ENCODE data around the gene FBLN5.
"Not testable (repeated sequence)": the region's sequence is repeated elsewhere in the genome, so short reads cannot be mapped to it uniquely, and the experiment has no call there.

The FBLN5 gene

DNA sequence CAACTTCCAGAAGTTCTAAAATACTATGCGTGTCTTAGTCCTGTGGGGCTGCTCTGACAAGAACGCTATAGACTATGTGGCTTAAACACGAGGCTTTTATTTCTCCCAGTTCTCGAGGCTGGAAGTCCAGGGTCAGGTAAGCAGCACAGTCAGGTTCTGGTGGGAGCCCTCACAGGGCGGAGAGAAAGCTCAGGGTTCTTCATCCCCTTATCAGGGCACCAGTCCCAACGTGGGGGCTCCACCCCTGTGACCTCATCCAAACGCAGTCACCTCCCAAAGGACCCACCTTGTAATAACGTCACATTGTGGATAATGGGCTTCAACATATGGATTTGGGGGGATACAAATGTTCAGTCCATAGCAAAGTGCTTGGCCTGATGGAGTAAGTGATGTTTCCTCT is 43.0 kb downstream of the FBLN5 start:
- no peak for DNase-seq

DNA sequence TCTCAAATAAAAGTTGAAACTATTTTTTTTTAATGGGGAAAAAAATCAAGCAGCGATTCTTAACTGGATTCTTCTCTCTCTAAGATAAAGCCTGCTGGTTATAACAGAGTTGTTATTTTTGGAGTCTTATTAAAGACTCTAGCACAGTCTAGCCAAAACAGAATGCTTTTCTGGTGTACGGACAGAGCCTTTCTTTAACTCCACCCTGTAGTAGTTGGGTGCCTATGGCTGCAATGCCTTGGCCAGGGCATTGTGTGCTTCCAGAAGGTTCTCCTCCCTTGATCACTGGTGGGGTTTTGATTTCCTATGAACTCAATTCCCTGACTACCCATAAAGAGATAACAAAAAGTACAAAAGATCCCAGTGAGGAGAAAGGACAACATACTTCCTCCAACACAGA is 44.4 kb downstream of the FBLN5 start:
- DNase-seq, result no peak

DNA sequence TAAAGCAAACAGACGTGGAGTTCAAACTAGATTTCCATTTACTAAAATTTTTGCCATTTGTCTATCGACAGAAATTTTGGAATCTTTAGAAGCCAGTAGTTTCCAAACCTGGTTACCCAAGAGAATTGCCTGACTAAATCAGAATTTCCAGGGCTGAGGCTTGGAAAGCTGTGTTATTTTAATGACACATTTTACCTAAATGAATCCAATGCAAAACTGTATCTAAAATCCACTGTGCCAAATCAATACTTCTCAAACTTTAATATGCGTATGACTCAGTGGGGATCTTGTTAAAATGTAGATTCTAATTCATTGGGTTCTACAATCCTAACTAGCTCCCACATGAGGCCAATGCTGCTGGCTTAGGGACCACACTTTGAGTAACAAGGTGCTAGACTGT is 45.2 kb downstream of the FBLN5 start:
- DNase-seq, result no peak

DNA sequence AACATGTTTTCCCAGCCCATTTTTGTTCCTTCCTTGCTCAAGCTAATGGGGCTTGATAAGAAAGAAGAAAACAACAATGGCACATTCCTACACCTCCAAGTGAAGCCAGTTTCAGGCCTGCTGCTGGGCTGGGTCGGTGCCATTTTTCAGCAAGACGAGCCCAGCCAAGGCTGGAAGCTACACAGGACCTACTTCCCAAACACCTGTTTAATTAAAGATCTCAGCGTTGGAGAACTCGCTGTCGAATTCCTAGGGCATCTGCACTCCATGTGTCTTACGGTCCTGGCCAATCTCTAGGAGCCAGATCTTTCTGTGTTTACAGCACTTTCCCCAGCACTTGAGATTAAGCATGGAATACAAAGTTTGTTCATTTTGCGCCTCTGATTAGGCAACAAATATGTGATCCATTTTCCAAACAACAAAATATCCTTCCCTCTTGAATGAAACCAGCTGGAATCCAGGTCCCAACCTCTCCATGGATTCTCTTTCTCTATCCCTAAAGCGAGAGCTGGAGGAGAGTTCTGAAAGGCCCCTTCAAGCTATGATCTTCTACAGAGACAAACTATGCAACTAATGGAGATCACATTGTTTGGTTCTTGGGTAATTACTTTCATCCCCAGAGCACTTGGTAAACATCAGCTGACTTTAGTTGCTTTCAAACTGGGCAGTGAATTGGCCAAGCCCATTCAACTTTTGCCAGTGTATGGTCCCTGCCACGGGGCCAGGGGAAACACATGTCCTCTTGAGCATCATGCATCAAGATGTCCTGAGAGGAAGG is 45.9 kb downstream of the FBLN5 start:
- DNase-seq, result no peak

DNA sequence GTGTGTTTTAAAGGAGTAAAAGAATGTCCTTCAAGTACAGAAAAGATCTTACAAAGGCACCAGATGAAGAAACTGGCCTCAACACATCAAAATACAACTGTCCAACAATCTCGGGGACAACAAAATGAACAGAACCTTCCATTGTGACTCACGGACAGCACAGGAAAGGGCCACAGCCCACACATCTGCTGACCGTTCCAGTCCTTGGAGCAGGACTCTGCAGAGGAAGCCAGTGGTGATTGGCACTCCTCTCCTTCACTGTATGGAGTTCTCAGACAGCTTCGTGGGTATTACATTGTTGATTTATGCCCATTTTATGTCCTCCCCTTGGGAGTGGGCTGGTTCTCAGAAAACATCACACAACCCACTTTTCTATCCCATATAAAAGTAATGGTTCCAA is 47.7 kb downstream of the FBLN5 start:
- DNase-seq, result no peak

DNA sequence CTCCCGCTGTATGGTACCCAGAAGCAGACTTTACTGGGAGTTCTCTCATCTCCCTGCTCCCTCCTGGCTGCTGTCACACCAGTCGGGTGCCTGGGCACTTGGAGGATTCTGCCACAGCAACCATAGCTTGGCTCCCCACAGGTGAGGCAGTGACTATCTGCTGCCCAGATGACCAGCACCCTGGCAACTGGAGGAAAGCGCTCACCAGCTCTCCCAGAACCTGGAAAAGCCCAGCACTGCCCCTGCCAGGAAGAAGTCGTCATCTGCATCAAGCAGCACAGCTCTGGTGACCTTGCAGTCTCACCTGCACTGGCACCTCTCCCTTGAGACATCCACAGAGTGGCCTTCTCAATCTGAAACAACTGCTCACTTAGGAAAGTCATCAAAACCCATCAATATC is 48.3 kb downstream of the FBLN5 start:
- no peak for DNase-seq

DNA sequence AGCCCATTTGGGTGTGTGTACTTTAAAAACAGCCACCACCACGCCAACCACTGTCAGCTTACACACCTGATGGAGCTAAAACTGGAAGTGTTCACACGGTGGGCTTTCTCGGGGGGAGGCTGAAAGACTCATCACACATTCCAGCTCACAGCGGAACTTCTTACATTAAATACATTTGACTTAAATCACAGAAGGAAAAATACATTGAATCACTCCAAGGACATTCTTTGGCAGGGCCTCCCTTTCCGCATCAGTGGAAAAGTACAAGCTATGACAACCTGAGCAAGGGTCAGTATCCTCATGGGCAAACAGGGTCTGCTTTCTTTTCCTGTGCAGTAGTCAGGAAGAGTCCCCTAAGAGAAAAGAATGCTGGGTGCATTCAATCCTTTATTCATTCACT is 49.1 kb downstream of the FBLN5 start:
- DNase-seq, result no peak

DNA sequence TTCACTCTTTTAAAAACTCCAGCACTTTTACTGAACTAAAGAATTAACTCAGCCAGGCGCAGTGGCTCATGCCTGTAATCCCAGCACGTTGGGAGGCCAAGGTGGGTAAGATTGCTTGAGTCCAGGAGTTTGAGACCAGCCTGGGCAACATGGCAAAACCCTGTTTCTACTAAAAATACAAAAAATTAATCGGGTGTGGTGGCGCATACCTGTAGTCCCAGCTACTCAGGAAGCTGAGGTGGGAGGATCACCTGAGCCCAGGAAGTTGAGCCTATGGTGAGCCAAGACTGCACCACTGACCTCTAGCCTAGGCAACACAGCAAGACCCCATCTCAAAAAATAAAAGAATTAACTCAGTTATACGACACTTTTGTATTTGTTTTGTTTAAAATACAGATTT is 49.8 kb downstream of the FBLN5 start:
- not testable (repeated sequence) for DNase-seq

DNA sequence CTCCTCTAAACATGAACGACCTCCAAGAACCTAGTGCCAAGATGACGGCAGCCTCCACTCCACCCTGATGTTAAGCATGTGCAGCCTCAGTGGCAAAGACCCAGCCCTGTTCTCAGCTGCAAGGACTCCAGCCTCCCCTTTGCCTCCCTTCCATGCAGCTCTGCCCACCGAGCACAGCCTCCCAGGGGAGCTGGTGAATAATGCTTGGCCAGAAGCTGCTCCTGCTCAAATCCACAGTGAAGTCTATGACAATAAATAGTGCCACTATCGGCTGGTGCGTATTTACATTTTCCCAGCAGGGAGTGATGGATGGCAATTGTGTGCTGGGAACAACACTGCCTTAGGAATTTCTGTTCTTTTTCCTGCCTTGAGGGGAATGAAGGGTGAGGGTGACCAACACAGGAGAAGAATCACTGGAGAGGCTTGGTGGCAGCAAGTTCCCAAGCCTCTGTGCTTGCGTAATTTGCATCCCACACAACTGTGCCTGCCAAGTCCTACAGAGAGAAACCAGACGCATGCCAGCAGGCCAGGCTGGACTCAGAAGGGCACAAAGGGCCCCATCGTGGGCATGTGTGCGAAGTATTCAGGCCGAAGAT is 50.3 kb downstream of the FBLN5 start:
- DNase-seq, result no peak

DNA sequence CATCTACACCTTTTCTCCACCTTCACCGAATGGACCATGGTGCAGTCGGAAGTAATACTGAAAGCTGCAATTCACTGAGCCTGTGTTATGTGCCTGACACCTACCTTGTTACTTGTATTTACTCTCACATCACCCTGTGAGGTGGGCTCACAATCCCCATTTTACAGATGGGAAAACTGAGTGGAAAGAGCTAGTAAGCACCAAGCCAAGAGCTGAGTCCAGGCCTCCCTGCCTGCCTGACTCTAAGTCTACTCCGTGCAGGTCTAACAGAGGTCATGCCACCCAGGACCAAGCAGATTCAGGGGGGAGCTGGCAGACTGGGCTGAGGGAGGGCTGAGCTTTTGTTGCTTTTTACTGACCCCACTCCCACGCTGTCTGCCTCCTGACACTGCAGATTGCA is 51.1 kb downstream of the FBLN5 start:
- no peak for DNase-seq

DNA sequence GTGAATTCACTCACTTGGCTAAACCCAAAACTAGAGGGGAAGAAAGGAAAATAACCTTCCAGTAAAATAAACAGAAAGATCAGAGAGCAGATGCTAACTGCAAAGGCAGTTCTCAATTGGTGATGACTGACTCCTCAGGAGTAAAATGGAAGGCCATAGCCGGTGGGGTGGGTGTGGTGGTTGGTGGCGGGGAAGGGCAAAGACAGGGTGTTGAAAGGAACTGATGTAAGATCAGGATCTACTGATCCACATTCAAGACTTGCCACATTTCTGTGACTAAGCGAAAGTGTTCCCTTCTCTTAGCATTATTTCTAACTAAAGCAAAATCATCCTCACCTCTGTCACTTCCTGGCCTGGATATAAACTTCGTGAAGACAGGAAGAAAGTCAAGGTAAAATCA is 53.8 kb downstream of the FBLN5 start:
- DNase-seq, result peak; percentile 54 to 65

DNA sequence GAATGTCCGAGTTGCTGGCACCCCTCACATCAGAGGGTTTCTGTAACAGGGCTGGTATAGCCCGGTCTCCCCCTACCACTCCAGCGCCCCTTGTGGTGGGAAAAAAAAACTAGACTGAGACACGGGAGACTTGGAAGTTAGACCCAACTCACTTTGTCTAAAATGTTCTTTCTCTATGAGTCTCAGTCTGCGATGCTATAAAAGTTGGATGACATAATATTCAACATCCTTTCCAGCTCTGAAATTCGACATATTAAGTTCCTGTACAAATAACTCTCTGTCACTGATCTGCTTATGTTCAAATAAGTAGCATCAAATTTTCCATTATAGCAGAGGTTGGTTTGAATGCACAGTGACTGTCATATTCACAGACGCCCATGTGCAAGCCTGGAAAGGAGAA is 54.5 kb downstream of the FBLN5 start:
- DNase-seq, result no peak

DNA sequence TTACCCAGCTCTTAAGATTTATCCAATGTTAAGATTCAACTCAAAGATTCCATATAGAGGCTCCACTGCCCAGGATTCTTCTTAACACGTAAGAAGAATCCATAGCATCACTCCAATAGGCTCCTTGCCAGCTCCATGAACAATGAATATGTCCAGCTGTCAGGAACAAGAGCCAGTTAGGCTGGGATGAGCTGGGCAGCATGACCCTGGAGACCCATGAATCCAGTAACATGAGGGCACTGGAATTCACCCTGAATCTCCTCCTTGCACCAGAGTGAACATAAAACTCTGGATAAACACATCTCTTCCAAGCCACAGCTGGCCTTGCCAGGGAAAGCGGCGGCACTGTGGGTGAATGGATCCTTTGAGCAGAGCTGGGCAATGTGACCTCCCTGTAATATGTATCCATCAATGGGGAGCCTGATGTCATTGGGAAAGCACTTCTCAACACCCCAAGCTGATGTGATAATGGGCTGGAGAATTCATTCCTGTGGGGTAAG is 55.7 kb downstream of the FBLN5 start:
- no peak for DNase-seq

DNA sequence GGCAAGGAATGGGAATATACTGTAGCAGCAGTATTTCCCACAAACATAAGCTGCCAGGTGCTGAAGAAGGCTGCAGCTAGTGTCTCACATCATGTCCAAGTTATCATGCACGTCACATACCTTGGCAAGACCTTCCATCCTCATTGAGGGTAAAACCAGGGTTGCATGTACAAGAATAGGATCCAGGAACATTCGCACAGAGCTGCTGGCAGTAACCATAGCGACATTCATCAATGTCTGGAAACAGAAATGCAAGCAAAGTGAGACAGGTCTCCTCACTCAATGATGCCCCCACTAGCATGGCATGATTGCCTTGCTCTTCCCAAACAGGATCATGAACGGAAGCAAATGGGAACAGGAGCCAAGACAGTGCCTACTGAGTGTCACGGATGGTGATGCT is 56.4 kb downstream of the FBLN5 start:
- DNase-seq, result no peak

DNA sequence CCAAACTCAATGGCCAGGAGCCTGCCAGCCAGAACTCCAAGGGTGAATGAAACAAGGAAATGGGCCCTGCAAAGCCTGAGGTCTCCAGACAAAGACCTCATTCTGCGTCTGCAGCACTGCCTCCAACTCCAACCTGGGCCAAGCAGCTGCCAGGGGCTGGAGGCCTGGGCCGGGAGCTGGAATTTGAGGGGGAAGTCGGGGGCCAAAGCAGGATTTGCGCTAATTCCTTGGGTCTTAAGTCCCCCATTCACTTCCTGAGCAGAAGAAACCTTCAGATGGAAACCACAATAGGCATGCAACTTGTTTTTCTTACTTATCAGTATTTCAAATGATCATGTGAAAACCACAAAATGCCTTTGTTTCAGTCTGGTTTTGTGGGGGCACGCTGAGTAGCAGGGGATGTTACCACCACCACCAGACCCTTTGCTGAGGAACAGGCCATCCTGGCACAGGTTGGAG is 57.2 kb downstream of the FBLN5 start:
- DNase-seq, result no peak

DNA sequence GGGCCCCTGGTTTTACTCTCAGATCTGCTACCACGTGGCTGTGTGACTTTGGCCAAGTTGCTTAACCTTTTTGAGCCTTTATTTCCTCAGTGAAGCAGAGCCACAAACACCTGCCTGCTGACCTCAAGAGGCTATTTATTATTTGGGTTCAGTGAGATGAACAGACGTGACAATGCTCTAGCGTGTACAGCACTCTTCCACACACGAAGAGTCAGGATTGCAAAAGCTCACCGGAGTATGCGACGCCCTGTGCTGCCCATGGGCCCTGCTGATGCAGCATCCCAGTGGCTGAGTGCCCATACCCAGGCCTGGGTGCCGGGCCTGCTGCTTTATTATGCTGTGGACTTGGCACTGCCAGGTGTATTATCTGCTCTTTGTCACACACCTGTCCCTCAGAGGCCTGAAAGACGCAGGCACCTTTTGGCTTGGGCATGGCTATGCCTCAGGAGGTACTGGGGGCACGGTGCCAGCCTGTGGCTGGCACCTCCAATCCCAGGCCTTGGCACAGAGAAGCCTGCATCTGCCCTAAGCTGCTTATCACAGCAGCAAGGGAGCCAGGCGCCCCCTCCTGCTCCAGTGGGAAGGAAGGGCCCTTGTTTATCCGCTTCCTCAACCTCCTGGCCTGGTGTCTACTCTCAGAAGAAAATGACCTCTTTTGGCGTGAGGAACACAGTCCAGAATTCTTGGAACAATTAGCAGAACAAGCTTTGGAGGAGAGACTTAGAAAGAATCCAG is 57.9 kb downstream of the FBLN5 start:
- DNase-seq, result no peak

DNA sequence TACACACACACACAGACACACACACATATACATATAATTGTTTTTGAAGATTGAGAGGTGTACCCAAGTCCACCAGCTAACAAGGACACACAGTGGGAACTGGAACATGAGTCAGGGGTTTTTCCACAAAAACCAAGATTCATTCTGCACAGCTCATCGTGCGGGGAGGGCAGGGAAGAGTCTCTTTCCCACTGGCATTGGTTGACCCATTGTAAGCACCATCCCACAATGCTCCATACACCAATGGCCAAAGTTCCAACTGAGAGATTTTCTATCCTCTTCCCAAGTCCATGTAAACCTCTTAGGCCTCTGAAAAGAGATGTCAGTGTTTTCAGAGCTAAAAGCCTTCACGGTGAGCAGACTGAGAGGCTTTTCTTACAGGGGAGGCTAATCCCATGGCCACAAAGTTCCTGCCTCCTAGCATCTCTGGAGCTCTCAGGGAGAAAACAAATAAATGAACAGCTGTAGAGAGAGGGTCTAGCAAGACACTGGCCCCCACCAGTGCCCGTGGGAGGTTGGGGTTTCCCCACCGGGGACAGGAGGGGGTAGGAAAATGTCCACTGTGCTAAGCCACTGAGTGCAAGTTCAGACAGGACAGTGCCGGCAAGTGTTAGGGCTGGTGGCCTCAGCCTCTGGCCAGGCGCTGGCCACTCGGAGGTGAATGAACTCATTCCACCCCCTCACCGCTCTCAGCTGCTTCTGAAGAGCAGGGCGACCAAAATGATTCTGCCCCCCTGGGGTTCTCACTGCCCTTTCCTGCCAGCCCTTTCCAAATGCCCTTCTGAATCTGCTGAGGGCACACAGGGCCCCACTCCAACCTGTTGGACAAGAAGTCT is 58.6 kb downstream of the FBLN5 start:
- DNase-seq, result no peak

DNA sequence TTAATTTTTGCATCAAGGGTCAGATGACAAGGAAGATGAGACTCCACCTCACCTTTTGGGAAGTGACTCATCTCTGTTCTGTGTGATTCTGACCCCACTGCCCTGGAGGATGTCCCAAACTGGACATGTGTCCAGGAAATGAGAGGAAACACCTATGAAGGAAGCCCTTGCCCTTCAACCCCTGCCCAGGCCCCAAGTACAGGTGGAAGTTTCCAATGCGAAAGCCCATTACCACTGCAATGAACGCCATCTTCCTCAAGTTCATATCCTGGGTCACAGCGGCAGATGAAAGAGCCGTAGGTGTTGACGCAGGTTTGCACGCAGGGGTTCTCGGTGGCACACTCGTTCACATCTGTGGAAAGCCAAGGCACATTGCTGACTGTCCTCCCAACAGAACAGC is 60.5 kb downstream of the FBLN5 start:
- DNase-seq, result no peak

DNA sequence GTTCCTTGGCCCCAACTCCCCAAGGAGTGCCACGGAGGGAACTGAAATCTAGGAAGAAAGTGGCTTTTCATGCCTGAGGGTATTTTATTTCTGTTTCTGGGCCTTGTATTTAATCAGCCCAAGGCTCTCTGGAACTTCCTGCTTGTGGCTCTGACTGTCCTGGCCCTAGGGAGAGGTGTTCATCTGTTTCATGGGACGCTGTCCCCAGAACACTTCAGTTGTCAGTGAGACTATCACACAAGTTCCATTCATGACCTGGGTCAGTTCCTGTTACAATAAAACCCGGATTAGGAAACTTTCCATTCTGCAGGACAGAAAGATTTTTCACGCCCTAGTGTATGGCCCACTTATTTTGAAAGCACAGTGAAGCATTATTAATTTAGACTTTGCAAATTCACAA is 61.7 kb downstream of the FBLN5 start:
- DNase-seq, result no peak

DNA sequence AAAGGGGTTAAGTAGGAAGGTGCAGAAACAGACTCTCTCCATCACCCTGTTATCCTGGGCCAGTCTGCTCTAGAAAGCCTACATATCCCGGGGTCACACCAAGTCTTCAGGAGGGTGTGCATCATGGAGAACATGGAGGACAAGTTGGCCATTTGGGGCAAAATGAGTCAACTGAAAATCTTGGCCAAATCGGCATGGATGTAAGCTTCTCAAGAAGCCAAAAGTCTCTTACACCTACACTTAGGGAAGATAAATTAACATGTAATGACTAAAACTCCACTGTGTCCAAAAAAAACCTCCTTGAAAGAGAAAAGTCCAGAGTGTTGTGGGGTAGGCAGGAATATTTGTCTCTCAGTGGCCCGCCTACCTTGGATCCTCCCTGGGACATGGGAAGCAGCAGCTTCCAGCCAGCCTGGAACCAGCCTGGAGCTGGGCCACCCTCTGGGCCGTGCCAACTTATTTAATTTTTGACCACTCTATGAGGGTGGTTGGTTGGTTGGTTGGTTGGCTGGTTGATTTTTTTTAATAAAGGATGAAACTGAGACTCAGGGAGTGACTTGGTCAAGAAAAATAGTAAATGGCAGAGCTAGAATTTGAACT is 62.3 kb downstream of the FBLN5 start:
- no peak for DNase-seq

DNA sequence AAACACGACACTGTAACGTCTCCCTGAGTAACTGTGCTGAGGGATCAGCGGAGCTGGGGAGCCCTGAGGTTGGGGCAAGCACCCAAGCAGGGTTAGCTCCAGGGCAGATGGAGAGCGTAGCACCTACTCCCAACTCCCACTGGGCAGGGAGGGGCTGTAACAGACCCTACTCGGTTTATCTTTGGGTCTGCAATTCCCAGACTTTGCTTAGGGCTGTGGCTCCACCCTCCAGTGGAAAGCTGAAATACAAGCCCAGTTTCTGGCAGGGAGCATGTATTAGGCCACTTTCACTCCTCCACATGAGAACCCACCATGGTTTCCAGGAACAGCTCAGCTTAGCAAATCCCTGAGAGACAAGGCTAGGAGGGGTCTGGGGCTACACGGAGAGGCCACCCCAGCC is 62.8 kb downstream of the FBLN5 start:
- DNase-seq, result no peak

DNA sequence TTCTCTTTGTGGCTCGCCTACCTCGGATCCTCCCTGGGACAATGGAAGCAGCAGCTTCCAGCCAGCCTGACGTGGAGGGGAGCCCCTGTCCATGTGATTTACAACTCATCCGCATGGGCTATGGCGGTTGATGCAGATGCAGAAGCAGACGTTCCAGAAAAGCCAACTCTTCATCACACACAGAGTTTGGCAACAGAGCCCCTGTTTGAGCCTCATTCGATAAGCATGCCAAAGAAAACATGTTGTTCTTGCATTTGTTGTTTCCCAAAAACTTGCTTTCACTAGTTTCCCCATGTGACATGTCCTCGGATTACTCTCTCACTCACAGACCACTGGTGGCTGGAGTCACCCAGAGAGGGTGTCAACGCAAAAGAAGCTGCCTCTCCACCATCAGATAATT is 63.7 kb downstream of the FBLN5 start:
- no peak for DNase-seq

DNA sequence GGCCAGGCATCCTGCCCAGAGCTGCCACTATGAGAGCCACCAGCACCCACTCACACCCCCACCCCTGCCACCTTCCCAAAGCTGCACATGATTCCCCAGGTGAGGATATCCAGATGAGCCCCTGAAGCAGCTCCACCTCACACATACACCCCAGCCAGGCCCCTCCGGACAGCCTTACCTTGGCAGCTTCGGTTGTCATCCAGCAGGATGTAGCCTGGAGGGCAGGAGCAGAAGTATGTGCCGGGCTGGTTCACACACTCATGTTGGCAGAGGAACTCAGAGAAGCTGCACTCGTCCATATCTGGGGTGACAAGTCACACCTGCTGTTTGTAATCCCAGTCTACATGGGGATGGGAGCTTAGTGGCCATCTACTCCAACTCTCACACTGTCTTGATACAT is 64.7 kb downstream of the FBLN5 start:
- no peak for DNase-seq

Measured in activated T-cell treated with anti-CD3 and anti-CD28 coated beads, Interleukin-2, amount 50 U/mL, for 48 hours (primary cell).